Activated T-cell treated with anti-CD3 and anti-CD28 coated beads, Interleukin-2, amount 50 U/mL, for 4 hours (primary cell): ENCODE measurements around the gene ADGRG7. TPM values are rescaled to one million over a fixed set of nuclear protein-coding genes. Genes with fewer than 3 reads are reported as not detected.

Experiments
- ATAC-seq, 2 donors: fragments of 200-7000 bp; cut with Tn5 transposase; one replicate each; pipeline ENCODE4 v1.10.0; 2021
- DNase-seq: peaks from one replicate; pipeline ENCODE4 v3.0.0-alpha.2; 2020
- H3K27me3 Mint-ChIP-seq: one replicate; pipeline ENCODE4 v1.8.0; 2021; ENCODE audit warnings: low read depth, mixed read lengths
- H3K36me3 Mint-ChIP-seq: one replicate; pipeline ENCODE4 v1.8.0; 2022; ENCODE audit warnings: mixed read lengths; ENCODE audit not compliant: insufficient read depth
- H3K4me1 Mint-ChIP-seq: one replicate; pipeline ENCODE4 v1.8.0; 2021; ENCODE audit warnings: low read depth, mixed read lengths
- H3K4me3 Mint-ChIP-seq: one replicate; pipeline ENCODE4 v1.8.0; 2021; ENCODE audit warnings: mild to moderate bottlenecking, moderate library complexity, mixed read lengths
- H3K9me3 Mint-ChIP-seq: one replicate; pipeline ENCODE4 v1.8.0; 2021; ENCODE audit warnings: mixed read lengths
- total RNA-seq, 3 donors: library from RNA; stranded (reverse); gene quantifications; one replicate each; pipeline ENCODE4 v1.2.1, GENCODE V29; 2021

Gene ADGRG7
- total RNA-seq, 3 donors from 2014 or later, result not detected

DNA sequence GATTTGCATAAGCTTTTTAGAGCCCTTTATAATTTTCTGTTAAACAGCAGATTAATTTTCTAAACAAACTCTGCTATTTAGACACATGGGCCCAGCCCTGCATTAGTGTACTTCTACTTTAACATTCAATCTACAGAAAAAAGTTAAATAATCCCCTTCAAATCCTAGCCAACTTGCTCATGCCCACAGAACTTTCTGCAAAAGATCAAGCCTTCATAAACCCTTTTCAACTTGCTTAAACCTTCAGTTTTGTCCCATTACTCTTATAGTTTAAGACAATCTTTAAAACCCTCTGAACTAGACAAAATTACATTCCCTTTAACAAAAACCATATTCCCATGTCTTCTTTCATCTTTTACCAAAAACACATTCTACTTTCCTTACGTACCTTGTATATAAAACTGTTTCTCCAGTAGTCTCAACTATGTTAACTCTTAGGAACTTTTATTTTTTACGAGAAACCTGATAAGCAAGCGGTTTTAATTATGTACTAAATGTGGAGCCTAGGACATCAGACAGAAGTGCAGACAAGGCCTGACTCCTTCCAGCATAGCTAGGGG lies 25.2 kb upstream of the ADGRG7 start:
- H3K36me3 Mint-ChIP-seq, result no peaks in the 10 kb centered on the region

DNA sequence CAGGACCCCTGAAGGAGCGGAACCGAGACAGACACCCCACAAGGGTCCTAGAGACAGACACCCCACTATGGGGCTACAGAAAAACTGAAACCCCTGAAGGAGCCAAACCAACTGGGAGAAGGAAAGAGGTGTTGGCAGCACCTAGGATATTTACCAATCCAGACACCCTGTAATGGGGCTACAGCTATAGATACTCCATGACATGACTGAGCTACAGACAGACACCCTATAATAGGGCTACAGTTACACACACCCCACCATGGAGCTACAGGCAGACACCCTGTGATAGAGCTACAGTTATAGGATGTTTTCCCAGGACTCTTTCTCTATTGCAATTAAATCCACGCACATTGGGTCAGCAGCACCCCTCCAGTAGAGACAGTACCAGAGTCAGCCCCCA lies 22.6 kb upstream of the ADGRG7 start:
- H3K9me3 Mint-ChIP-seq, result no peaks in the 10 kb centered on the region
- DNase-seq (no peak), ATAC-seq (no peak)
- H3K36me3 Mint-ChIP-seq, result no peaks in the 10 kb centered on the region
- no peak overlapping the region for H3K4me3 Mint-ChIP-seq
- peaks cover 3% of the 10 kb centered on the region for H3K27me3 Mint-ChIP-seq
- peaks cover 2% of the 10 kb centered on the region for H3K4me1 Mint-ChIP-seq

More for the DNA sequence above, 25.2 kb upstream of the ADGRG7 start:
- DNase-seq, result no peak
- ATAC-seq, result no peak
- no peaks in the 10 kb centered on the region for H3K4me1 Mint-ChIP-seq
- no peak overlapping the region for H3K4me3 Mint-ChIP-seq
- no peaks in the 10 kb centered on the region for H3K9me3 Mint-ChIP-seq
- peaks cover 7% of the 10 kb centered on the region for H3K27me3 Mint-ChIP-seq

DNA sequence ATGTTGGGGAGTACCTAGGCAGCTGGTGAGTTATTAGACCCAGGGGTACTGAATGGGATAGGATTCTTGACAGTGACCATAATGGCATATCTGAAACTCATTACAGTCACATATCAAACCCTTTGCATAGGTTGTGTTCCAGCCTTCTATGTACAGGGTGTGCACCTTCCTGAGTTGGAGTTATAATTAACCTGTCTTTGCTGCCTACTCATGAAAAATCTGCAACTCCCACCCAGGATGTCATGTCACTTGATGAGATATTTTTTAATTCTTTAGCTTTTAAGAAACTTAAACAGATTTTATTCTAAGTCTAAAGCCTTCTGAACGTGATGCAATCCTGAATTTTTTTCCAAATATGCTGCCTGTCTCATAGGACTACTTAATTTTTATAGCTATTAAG lies 21.1 kb upstream of the ADGRG7 start:
- no peak overlapping the region for H3K4me3 Mint-ChIP-seq
- peaks cover 3% of the 10 kb centered on the region for H3K27me3 Mint-ChIP-seq
- no peaks in the 10 kb centered on the region for H3K9me3 Mint-ChIP-seq
- H3K4me1 Mint-ChIP-seq, result peaks cover 2% of the 10 kb centered on the region
- ATAC-seq, result no peak
- no peak for DNase-seq
- no peaks in the 10 kb centered on the region for H3K36me3 Mint-ChIP-seq

DNA sequence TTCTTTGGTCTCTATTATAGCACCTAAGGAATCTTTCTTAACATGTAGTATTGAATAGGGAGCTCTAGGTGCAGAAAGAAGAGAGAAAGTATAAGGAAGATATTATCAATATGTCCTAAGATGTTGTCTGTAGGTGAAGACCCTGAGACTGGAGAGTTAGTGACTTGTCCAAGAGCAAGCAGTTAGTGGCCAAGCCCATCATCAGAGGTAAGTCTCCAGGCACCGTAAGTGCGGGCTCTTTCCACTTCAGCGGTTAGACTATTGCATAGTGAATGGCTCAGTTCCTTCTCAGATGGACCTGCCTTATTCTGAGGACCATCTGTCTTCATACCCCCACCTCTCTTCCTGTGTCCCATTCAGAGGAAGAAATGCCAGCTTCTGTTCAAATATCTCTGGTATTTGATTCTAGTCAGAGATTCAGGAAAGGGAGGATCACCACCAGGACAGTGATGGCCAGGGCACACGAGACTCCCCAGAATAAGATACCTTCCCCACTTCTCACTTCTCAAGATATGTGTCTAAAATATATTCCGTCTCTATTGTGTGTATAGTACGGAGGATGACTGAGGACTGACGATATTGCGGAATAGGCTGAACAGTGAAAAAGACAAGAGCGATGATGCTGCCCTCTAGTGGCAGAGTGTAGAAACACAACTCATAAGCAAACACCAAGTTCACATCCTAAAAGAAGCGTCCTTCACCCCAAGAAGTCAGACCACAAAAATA lies 19.1 kb upstream of the ADGRG7 start:
- H3K36me3 Mint-ChIP-seq, result no peaks in the 10 kb centered on the region
- peaks cover 2% of the 10 kb centered on the region for H3K4me1 Mint-ChIP-seq
- H3K9me3 Mint-ChIP-seq, result no peaks in the 10 kb centered on the region
- peak; percentile 48 for DNase-seq
- H3K27me3 Mint-ChIP-seq, result no peaks in the 10 kb centered on the region
- peak overlapping the region; percentile 6 for H3K4me3 Mint-ChIP-seq
- ATAC-seq, result peak; percentile 77 to 84

DNA sequence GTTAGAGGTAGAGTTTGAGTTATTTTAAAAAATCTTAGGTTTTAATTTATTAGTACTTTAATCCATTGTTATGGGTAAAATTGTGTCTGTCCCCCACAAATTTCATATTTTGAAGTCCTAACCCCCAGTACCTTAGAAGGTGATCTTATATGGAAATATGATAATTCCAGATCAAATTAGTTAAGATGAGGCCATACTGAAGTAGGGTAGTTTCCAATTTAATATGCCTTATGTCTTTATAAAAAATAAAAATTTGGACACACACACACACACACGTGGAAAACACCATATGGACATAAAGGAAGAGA lies 18.6 kb upstream of the ADGRG7 start:
- no peaks in the 10 kb centered on the region for H3K9me3 Mint-ChIP-seq

DNA sequence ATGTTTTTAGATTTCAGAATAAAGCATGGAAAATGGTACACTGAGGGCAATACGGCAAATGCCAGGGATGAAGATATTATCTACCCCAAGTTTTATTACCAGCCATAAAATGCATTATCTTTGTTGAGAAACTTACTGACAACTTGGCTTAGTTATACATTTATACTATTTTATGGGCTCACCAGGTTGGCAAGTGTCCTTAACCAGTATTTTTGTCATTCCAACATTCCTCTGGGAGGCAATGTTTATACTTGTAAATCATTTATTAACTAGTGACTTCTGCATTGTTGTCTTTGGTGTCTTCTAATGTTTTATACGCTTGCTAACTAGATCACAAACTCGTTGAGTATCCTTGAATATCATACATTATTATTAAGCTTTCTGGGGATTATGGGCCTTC lies 18.0 kb upstream of the ADGRG7 start:
- H3K36me3 Mint-ChIP-seq, result no peaks in the 10 kb centered on the region

More for the DNA sequence above, 18.6 kb upstream of the ADGRG7 start:
- H3K27me3 Mint-ChIP-seq, result no peaks in the 10 kb centered on the region
- H3K4me1 Mint-ChIP-seq, result peaks cover 2% of the 10 kb centered on the region
- H3K4me3 Mint-ChIP-seq, result no peak overlapping the region
- H3K36me3 Mint-ChIP-seq, result no peaks in the 10 kb centered on the region
- ATAC-seq, result no peak
- no peak for DNase-seq

DNA sequence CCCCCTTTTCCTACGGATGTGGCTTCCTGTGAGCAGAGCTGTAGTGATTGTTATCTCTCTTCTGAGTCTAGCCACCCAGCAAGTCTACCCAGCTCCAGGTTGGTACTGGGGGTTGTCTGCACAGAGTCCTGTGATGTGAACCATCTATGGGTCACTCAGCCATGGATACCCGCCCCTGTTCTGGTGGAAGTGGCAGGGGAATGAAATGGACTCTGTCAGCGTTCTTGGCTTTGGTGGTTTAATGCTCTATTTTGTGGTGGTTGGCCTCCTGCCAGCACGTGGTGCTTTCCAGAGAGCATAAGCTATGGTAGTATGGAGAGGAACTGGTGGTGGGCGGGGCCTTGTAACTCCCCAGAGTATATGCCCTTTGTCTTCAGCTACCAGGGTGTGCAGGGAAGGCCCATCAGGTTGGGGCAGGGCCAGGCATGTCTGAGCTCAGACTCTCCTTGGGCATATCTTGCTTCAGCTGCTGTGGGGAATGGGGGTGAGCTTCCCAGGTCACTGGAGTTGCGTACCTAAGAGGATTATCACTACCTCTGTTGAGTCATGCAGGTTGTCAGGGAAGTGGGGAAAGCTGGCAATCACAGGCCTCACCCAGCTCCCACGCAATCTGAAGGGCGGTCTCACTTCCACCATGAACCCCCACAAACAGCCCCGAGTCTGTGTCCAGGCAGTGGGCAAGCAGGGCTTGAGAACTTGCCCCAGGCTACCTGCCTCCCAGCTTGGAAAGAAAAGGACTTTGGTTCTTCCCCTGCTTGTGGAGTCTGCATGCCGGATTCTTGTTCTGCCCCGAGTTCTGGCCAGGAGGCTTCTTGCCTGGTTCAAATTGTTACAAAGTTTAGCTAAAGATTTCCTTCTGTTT lies 9.0 kb upstream of the ADGRG7 start:
- H3K4me1 Mint-ChIP-seq, result peaks cover 32% of the 10 kb centered on the region
- no peaks in the 10 kb centered on the region for H3K36me3 Mint-ChIP-seq
- DNase-seq (no peak), ATAC-seq (no peak)
- H3K27me3 Mint-ChIP-seq, result peaks cover 3% of the 10 kb centered on the region
- peaks cover 12% of the 10 kb centered on the region for H3K9me3 Mint-ChIP-seq
- no peak overlapping the region for H3K4me3 Mint-ChIP-seq

More for the DNA sequence above, 18.0 kb upstream of the ADGRG7 start:
- Mint-ChIP-seq H3K9me3 (no peaks in the 10 kb centered on the region), H3K27me3 (no peaks in the 10 kb centered on the region), H3K4me3 (no peak overlapping the region), H3K4me1 (peaks cover 2% of the 10 kb centered on the region)
- DNase-seq (no peak), ATAC-seq (no peak)

DNA sequence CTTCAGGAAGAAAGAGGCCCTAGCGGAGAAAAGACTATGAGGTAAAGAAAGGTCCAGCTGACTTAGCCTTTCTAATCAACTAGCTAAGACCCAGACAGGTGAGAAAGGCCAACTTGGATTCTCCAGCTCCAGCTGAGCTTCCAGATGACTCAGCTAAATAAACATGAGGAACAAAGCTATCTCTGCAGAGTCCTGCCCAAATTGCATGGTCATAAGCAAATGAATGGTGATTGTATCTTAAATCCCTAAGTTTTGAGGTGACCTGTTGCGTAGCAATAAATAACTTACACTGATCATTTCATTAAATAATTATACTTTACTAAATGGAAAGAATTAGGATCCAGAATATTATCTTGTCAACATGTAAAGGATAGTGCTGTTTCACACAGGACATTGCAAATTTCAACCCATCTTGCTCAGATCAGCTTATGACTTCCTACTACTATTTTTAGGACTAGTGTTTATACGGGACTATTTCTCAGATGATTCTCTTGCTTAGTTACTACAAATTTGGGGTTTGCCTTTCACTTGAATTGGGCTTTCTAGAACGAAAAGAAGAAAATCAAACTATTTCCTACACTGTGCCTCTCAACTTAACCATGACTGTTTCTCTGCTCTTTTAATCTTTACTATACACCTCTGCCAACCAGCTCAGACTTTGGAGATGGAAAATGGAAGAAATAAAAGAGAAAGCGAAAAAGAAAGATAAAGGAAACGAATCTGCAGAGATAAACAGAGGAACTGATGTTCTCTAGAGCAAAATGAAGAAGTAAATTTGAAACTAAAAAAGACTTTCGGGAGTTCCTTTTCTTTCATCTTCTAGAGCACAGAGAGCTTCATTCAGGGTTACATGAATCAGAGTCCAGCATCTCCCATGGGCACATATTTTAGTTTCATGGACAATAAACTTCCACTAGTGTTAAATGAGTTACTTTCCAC lies 6.6 kb upstream of the ADGRG7 start:
- Mint-ChIP-seq H3K4me3 (peak overlapping the region; percentile 37), H3K4me1 (peaks cover 32% of the 10 kb centered on the region), H3K9me3 (peaks cover 12% of the 10 kb centered on the region), H3K36me3 (no peaks in the 10 kb centered on the region), H3K27me3 (peaks cover 6% of the 10 kb centered on the region)
- DNase-seq (no peak), ATAC-seq (peak; percentile 78 to 82)

DNA sequence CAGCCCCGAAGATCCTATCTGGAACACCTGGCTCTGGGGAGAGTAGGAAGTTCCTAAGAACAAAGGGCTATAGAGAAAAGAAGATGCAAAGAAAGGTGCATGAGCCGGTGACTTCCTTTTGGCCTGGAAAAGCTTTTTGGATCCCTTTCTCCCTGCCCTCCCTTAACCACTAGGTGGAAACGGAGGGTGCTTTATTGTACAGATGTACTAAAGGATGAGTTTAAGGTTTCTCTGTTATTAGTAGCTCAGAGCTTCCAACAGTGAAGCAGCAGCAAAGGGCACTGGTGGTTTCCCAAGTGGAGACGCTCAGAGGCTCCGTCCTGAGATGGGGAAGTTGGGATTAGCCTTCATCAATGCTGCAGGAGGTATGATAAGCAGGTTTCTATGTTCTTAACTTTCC lies 5.9 kb upstream of the ADGRG7 start:
- H3K4me3 Mint-ChIP-seq, result peak overlapping the region; percentile 37
- peaks cover 32% of the 10 kb centered on the region for H3K4me1 Mint-ChIP-seq
- ATAC-seq, result peak; percentile 30 to 32
- H3K9me3 Mint-ChIP-seq, result peaks cover 12% of the 10 kb centered on the region
- no peaks in the 10 kb centered on the region for H3K36me3 Mint-ChIP-seq
- DNase-seq, result no peak
- H3K27me3 Mint-ChIP-seq, result peaks cover 8% of the 10 kb centered on the region

DNA sequence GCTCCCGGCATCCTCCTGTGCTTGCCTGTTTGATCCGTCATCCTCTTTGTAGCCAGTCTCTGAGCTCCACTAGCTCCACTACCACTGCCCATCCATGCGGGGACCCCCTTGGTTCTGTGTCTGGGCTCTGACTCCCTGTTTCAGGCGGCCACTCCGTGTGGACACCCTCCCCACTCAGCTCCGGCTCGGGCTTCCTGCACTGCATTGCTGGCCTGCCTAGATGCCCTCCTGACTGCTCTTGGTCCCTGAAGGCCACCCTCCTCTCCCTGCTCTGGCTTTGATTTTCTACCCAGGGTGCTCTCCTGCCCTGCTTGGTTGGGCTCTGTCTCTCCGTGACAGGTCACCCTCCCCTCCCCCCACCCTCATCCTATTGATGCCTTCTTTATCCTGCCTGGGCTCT lies 4.0 kb upstream of the ADGRG7 start:
- no peak for DNase-seq
- Mint-ChIP-seq H3K4me3 (no peak overlapping the region), H3K4me1 (peaks cover 31% of the 10 kb centered on the region), H3K9me3 (no peaks in the 10 kb centered on the region), H3K27me3 (peaks cover 21% of the 10 kb centered on the region), H3K36me3 (no peaks in the 10 kb centered on the region)
- ATAC-seq, result no peak

DNA sequence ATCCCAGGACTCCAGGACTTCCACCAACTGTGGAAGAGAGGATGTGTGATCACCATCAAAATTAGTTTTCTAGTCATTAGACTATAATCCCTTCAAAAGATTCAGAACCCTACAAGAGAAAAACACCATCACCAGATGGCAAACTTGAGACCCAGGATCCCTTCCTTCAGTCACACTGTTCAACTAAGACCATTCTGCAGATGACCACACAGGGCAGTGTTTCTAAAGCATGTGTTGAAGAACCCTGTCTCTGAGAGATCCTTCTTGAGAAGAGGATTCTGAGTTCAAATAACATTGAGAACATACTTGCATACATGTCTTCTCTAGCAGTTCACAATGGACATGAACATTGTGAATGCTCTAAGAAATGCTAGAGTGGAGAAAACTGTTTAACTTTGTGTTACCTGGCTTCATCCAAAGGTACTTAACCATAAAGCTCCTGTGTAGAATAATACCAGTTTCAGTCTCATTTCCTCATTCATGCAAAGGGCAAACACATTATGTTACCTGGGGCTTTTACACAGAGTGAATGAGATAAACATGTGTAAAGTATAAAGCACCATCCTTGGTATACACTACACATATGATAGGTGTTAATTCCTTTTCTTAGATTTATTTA lies 2.4 kb upstream of the ADGRG7 start:
- DNase-seq (no peak), ATAC-seq (no peak)
- Mint-ChIP-seq H3K9me3 (no peaks in the 10 kb centered on the region), H3K4me3 (no peak overlapping the region), H3K27me3 (peaks cover 29% of the 10 kb centered on the region), H3K36me3 (no peaks in the 10 kb centered on the region), H3K4me1 (peaks cover 20% of the 10 kb centered on the region)

DNA sequence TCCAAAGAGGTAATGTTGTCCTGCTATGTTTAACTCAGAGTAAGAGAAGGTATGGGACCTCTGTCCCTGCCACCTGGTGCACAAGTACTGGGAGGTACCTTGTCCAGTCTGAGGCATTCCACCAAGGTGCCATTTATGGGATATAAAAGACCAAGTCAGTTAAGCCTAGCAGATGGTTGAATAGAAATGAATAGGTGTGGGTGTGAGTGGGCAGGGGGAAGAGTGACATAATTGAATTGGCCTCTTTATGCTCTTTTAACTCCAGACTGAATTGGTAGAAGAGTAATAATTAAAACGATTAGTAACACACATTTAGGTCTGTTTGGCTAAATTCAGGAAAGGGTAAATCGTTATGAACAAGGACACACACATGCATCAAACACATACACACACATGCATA lies 562 bp downstream of the ADGRG7 start:
- Mint-ChIP-seq H3K9me3 (no peaks in the 10 kb centered on the region), H3K4me1 (peaks cover 8% of the 10 kb centered on the region), H3K36me3 (no peaks in the 10 kb centered on the region), H3K4me3 (no peak overlapping the region), H3K27me3 (peaks cover 40% of the 10 kb centered on the region)
- no peak for DNase-seq
- no peak for ATAC-seq

DNA sequence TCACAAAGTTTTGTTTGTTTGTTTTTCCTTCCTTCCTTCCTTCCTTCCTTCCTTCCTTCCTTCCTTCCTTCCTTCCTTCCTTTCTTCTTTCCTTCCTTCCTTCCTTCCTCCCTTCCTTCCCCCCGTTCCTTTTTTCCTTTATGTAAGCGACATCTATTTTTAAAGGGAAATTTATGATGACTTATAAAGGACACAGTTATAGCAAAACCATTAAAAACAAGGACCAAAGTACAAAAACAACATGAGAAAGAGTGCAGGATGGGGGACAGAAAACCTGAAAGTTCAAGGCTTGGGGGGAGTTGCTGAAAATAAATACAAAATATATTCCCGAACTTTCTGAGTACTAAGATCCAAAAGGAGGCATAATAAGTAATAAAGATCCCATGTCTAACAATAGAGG lies 1.8 kb downstream of the ADGRG7 start:
- ATAC-seq, result no peak
- peaks cover 4% of the 10 kb centered on the region for H3K4me1 Mint-ChIP-seq
- DNase-seq, result no peak
- peaks cover 43% of the 10 kb centered on the region for H3K27me3 Mint-ChIP-seq
- no peak overlapping the region for H3K4me3 Mint-ChIP-seq
- H3K36me3 Mint-ChIP-seq, result no peaks in the 10 kb centered on the region
- no peaks in the 10 kb centered on the region for H3K9me3 Mint-ChIP-seq
